HuH-7 (cell line): ENCODE results near the gene FGFR3.
A peak's percentile ranks its signal among the peaks of the same experiment; 100 is the strongest.

Experiments
- DNase-seq: peaks from one replicate; pipeline ENCODE4 v3.0.0; 2011; ENCODE audit warnings: low spot score

FGFR3 gene

DNA sequence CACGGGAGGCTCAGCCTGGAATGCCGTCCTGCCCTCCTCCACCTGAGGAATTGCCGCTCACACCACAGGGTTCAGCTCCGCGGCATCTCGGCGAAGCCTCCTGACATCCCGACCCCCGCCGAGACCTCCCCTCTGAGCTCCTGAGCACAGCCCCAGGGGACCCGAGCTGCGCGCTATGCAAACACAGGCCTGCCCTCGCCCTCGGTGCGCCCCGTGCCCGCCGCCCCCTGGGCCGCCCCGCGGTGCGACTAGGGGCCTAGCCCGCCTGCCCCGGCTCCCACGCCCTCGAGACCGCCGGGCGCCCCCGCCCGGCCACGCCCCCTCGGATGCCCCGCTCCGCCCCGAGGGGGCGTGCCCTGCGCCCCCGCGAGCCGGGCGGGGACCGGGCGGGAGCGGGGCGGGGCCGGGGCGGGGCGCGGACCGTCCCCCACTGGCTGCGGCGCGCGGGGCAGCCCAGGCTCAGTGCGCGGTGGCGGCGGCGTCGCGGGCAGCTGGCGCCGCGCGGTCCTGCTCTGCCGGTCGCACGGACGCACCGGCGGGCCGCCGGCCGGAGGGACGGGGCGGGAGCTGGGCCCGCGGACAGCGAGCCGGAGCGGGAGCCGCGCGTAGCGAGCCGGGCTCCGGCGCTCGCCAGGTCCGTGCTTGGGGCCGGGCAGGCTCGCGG is at the start of gene FGFR3:
TSS of gene FGFR3 (plus strand) at position 462 of the 664 bp plus-strand sequence. CDS start 642 bp downstream, outside the sequence.
- DNase-seq: peak; percentile 91

- no peak for DNase-seq
These were observed 49.5 kb upstream of the FGFR3 start for GRCh38 chr4:1743551-1743950.

DNA sequence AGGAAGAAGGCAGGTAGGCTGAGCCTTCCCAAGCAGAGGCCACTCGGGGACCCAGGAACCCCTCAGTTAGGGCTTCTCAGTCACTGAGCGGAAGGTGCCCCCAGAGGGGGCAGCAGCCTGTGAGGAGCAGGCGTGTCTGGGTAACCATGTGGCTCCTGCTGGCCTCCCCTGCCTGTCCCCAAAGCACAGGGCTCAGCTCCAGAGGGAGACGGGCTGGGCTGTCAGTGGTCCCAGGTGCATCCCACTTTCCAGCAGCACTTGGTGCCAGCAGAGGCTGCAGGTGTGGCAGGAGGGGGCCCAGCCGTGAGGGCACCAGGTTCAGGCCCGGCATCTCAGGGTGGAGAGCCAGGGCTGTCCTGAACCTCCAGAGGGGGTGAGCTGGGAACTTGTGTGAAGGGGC is 49.1 kb upstream of the FGFR3 start:
- no peak for DNase-seq

DNA sequence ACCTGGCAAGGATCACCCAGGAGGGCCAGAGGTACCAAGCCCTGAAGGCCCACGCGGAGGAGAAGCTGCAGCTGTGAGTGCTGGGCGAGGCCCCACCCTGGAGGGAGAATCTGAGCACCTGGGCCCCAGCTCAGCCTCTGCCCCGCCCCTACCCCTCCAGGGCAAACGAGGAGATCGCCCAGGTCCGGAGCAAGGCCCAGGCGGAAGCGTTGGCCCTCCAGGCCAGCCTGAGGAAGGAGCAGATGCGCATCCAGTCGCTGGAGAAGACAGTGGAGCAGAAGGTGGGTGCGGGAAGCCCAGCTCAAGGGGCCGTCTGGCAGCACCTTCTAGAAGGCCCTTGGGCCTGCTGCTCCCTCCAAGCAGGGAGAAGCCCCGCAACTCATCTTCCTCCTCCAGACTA is 48.5 kb upstream of the FGFR3 start:
- DNase-seq: no peak

GRCh38 chr4:1745165-1745564 is 47.9 kb upstream of the FGFR3 start:
- DNase-seq: no peak

- DNase-seq: no peak
These were observed 47.4 kb upstream of the FGFR3 start for GRCh38 chr4:1745697-1746096.

DNA sequence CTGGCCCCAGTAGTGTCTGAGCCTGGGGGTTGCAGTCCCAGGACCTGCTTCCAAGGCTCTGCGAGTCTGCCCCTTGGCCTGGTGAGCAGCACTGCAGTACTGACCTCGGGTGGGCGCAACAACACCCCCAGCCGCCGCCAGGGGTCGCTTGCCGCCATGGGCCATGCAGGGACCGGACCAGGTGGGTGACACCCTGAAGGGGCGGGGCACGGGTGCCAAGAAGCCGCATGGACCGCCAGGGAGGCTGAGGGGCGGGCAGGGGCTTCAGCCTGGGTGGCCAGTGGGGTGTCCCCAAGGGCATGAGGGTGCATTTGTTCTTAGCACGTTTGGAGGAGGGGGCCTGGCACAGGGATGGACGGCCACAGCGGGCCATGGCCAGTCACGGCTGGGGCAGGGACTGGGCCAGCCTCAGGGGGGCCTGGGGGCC is 46.8 kb upstream of the FGFR3 start:
- peak; percentile 96 for DNase-seq

DNA sequence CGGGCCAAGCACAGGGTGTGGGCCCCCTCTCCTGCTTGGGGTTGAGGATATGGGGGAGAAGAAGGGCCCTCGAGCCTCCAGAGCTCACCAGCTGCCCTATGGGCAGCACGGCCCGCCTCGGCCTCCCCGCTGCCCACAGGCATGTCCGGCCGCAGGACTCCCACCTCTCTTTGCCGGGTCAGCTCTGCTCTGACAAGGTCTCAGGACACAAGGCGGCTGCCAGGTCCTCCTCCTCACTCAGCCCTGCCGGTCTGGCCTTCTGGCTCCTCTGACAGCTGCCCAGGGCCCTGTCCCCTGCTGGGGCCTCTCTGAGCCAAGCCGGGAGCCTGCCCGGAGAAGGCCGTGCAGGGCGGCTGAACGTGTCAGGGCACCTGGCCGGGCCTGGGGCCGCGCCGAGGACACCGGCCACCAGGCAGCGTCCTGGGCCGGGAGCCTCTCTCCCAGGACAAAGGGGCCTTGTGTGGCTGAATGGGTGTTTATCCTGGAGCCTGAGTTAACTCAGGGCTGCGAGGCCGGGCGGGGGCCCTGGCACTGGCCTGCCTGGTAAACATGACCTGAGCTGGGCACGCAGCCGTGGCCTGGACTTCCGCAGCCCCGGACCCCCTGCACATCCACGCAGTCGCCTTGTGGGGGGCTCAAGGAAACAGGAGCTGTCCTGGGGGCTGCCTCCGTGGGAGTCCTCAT is 46.0 kb upstream of the FGFR3 start:
- peak; percentile 75 for DNase-seq

DNA sequence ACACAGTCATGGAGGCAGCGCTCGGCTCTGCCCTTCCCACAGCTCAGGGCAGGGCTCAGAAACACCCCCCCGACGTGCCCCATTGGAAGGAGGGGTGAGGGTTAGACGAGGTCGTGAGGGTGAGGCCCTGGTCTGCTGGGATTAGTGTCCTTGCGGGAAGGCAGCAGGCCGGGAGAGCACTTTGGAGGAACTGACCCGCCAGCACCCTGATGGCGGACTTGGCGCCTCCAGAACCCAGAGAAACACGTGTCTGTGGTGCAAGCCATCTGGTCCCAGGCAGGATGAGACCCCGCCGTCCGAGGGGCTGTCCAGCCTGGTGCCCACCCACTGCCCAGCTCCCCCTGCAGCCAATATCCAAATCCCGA is 45.5 kb upstream of the FGFR3 start:
- no peak for DNase-seq

- peak; percentile 96 for DNase-seq
These were observed 44.6 kb upstream of the FGFR3 start for GRCh38 chr4:1748465-1748995.

- DNase-seq: no peak
These were observed 43.7 kb upstream of the FGFR3 start for GRCh38 chr4:1749370-1749769.

DNA sequence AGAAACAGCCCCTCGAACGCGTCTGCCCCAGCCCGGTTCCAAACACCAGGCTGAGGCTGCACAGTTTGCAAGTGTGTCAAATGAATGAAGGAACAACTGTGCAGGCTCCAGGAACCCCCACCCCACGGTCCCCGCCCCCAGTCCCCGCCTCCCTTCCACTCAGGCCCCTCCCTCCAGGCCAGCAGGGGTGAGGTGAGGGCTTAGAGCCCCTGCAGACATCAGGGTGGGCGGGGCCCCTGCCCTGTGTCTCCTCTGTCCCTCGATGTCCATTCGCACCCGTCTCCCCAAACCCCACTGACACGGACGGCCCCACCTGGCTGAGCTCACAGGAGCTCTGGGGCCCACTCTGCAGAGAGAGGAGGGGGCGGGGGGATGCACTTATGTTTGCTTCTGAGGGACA is 43.3 kb upstream of the FGFR3 start:
- DNase-seq: no peak

DNA sequence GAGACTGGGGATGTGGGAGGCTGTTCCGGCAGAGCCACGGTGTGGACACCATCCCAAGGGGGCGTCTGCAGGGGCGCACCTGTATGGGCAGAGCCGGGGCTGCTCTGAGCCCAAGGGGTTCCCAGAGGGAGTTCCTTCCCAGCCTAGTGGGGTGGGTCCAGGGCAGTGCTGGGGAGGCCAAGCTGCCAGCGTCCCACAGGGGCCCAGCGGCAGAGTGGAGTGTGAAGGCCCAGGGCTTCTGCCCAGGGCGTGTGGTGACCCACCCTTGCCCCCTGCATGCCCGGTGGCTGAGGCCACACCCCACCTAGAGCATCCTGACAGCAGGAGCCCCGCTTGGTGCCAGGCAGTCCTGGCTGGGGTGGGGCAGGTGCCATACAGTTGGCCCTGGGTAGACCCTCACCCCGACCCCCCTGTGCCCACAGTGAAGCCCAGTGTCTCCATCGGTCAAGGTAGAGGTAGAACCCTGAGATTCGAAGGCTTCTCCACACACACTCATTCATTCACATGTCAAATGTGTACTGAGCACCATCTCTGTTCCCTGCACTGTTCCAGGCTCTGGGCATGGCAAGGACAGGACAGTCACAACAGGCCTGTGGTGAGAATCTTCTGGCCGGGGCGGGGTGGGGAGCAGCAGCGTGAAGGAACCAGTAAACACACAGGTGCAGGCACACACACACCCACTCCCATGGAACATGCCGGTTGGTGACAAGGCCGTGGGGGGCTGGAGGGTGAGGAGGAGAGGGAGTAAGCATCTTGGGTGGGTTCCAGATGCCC is 42.5 kb upstream of the FGFR3 start:
- DNase-seq: no peak

DNA sequence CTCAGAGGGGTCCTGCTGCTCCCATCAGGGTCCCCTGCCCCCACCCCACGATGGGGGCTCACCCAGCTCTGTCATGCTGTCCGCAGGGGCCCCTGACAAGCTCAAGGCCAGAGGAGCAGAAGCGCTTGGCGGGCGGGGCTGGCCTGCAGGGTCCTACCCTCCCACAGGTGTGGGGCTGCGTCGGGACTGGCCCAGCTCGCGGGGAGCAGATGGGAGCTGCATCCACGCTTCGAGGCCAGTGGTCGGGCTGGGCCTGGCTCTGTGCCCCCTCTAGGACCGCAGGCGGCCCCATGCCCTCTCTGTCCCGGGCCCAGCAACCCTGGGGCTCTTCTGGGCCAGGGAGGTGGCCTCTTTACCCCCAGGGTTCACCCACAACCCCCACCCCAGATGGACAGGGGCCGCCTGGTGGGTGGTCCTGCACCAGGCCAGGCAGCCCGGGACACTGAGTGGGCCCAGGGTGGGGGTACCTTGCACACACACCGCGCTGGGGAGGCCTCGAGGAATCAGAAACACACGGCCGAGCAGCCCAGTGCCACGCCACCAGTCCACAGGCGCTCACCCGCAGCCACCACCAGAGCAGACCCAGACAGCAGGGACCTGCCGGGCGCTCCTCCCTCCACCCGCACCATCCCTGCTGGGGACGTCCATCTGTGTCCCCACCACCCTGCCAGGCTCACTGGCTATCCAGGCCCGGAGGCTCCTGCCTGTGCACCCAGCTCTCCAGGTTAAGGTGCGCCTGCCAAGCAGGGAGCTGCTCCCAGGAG is 41.8 kb upstream of the FGFR3 start:
- DNase-seq: no peak

DNA sequence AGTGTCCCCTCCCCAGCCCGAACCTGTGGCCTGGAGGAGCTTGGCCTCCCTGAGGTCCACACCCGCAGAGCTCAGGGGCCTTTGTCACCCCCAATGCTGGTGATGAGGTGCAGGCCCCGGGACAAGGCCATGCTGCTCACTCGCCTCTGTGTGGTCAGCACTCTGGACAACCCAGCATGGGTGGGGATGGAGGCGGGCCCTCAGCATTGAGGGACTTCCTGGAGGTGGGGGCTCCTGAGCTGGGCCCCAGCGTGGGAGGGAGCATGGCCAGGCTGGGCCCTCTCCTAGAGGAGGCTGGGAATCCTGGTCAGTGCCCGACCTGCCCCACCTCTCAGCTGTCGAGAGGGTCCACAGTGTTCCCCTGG is 41.2 kb upstream of the FGFR3 start:
- DNase-seq: no peak

DNA sequence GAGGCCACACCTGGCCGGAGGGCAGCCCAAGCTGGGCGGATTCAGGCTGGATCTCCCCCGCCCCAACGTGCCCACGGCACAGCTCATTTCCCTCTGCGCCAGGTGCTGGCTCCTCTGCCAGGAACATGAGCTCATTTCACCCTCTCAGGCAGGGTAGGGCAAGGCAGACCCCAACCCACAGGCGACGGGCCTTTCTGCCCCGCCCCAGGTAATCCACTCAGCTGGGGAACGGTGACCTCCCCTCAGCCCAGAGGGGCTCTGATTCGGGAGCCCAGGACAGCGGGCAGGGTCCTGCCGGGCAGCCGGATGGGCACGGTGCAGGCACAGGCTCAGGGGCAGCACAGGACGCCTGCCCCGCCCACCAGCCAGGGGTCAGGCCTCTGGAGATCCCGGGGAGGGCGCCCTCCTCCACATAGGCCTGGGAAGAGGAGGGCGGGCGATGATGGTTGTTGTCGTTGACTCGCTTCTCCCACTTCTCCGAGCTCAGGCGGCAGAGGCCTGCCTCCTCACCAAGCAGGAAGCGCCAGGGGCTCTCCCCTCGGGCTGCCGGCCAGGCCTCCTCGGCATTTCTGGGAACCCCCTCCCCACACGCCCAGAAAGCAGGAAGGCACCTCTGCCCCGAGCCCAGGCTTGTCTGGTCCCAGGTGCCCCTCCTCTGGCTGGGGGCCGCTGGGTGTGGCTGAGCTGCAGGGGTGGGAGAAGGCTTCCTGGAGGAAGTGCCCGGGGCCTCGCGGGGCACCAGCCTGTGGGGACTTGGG is 40.6 kb upstream of the FGFR3 start:
- no peak for DNase-seq

GRCh38 chr4:1753294-1753696 is 39.8 kb upstream of the FGFR3 start:
- no peak for DNase-seq

DNA sequence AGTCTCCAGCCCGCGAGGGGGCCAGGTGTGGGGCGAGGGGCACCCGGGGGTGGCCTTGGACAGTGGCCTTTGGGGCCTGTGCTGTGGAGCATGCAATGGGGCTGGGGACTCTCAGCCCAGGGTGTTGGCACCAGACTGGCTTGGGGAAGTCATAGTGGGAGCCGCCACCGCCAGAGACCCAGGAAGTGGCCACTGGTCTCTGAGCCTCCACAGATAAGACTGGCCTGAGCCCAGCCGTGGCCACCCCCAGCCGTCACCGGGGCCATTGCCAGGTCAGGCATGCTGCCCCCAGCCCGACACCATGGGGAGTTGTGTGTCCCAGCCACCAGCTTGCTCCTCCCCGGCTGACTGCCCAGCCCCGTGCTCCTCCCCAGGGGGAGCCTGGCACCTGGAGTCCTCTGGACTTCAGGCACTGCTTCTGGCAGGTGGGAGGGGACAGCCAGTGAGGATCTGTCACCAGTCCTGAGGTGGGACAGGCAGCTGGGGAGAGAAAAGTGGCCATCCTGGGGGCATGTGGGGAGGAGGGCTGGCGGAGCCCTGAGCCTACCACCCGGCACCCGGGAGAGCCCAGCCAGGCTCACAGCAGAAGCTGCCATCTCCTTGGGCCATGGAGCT is 39.3 kb upstream of the FGFR3 start:
- no peak for DNase-seq

DNA sequence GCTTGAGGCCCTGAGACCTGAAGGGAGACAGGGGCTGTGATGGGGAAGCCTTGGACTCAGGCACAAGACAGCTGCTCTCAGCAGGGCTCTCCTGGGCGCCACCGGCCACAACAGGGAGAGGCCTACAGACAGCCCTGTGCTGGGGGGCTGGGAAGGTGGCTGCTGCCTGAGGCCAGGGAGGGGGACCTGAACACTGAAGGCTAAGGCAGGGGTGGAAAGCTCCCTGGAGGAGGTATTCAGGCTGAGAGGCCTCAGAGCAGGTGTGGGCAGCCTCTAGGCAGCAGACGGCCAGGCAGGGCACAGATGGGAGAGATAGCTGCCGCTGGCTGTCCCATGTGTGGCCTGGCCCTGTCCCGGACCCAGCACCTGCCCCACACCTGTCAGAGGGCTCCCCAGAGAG is 38.8 kb upstream of the FGFR3 start:
- DNase-seq: no peak

GRCh38 chr4:1755297-1755696 is 37.8 kb upstream of the FGFR3 start:
- no peak for DNase-seq

- DNase-seq: no peak
These were observed 37.0 kb upstream of the FGFR3 start for GRCh38 chr4:1756079-1756478.
